ENCODE results near the gene MED25. TPM values are rescaled to one million over a fixed set of nuclear protein-coding genes. Genes with fewer than 3 reads are reported as not detected.

MED25 gene
- total RNA-seq, 2 donors from 2014 or later = 89.1 to 90.0 TPM

DNA sequence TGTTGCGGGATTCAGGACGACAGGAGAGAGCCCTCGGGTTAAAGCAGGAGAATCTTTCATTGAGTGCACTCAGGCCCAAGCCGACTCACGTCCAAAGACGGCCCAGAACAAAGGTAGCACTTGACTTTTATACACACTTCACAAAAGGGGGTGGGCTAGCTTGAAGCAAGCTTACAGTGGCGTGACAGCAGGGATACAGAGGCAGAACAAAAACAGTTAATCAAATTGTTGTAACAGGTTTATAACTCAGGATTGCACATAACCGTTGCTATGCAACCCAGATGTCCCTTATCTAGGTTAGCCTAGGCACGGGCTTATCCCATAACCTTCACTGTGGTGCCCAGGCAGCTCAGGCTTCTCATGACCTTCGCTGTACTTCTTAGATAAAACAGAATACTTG is 2.0 kb downstream of the MED25 start:
- Histone ChIP-seq H3K4me1 (ENCODE audit: control insufficient read depth, insufficient read depth, low read length) (no peaks in the 10 kb centered on the region), H3K36me3 (ENCODE audit: control insufficient read depth, insufficient read depth, low read length) (peaks cover 25% of the 10 kb centered on the region), H3K27ac (ENCODE audit: low read depth, low read length) (no peak overlapping the region), H3K27me3 (ENCODE audit: control insufficient read depth, insufficient read depth, low read length, poor library complexity, severe bottlenecking) (no peaks in the 10 kb centered on the region), H3K9ac (ENCODE audit: extremely low read depth, low read length, poor library complexity, severe bottlenecking) (no peak overlapping the region), H3K9me3 (ENCODE audit: control insufficient read depth, low read length) (no peaks in the 10 kb centered on the region), H3K4me3 (ENCODE audit: low read length) (no peak overlapping the region)
- Mint-ChIP-seq H3K9me3 (no peaks in the 10 kb centered on the region), H3K4me3 (peak overlapping the region; percentile 92), H3K27ac (peak overlapping the region; percentile 52), H3K27me3 (ENCODE audit: insufficient read depth) (no peaks in the 10 kb centered on the region), H3K36me3 (ENCODE audit: low read depth) (peaks cover 39% of the 10 kb centered on the region), H3K4me1 (peaks cover 11% of the 10 kb centered on the region)
- no peak for DNase-seq
- 89 to 91% methylated on average over 9 to 10 of the region's 10 CpGs for WGBS, 2 experiments (ENCODE audit: insufficient coverage in 1 of 2, insufficient read length in 1 of 2)
- TF ChIP-seq, protein P1, sequence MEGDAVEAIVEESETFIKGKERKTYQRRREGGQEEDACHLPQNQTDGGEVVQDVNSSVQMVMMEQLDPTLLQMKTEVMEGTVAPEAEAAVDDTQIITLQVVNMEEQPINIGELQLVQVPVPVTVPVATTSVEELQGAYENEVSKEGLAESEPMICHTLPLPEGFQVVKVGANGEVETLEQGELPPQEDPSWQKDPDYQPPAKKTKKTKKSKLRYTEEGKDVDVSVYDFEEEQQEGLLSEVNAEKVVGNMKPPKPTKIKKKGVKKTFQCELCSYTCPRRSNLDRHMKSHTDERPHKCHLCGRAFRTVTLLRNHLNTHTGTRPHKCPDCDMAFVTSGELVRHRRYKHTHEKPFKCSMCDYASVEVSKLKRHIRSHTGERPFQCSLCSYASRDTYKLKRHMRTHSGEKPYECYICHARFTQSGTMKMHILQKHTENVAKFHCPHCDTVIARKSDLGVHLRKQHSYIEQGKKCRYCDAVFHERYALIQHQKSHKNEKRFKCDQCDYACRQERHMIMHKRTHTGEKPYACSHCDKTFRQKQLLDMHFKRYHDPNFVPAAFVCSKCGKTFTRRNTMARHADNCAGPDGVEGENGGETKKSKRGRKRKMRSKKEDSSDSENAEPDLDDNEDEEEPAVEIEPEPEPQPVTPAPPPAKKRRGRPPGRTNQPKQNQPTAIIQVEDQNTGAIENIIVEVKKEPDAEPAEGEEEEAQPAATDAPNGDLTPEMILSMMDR (conservative IDR thresholded peaks at IDR 0.05) = no peak

DNA sequence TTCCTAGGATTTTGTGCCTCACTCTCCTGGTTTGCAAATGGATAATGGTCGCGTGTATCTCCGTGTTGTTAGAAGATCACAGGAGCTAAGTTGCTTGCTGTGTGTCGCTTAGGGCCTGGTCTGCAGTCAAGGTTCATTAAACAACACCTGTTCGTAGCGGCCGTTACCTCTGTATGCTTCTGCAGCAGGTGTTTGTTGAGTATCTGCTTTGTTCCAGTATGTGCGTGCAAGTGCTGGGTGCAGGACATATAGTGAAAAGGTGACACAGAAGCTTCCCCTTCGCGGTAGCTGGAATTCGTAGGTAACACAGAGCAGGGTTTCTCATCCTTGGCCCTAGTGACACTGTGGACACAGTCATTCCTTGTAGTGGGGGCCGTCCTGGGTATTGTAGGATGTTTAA is 5.4 kb downstream of the MED25 start:
- H3K27me3 ChIP-seq (ENCODE audit: control insufficient read depth, insufficient read depth, low read length, poor library complexity, severe bottlenecking) = no peaks in the 10 kb centered on the region
- H3K4me1 ChIP-seq (ENCODE audit: control insufficient read depth, insufficient read depth, low read length) = no peaks in the 10 kb centered on the region
- H3K4me3 ChIP-seq (ENCODE audit: low read length) = no peak overlapping the region
- peaks cover 9% of the 10 kb centered on the region for H3K4me1 Mint-ChIP-seq
- 87 to 92% methylated on average over 8 to 12 of the region's 12 CpGs for WGBS, 2 experiments (ENCODE audit: insufficient coverage in 1 of 2, insufficient read length in 1 of 2)
- no peak overlapping the region for H3K9ac ChIP-seq (ENCODE audit: extremely low read depth, low read length, poor library complexity, severe bottlenecking)
- TF ChIP-seq, protein P1 (conservative IDR thresholded peaks at IDR 0.05) = no peak
- no peaks in the 10 kb centered on the region for H3K27me3 Mint-ChIP-seq (ENCODE audit: insufficient read depth)
- no peaks in the 10 kb centered on the region for H3K9me3 ChIP-seq (ENCODE audit: control insufficient read depth, low read length)
- H3K36me3 ChIP-seq (ENCODE audit: control insufficient read depth, insufficient read depth, low read length) = peaks cover 30% of the 10 kb centered on the region
- no peak for DNase-seq
- no peak overlapping the region for H3K27ac Mint-ChIP-seq
- H3K27ac ChIP-seq (ENCODE audit: low read depth, low read length) = no peak overlapping the region
- H3K36me3 Mint-ChIP-seq (ENCODE audit: low read depth) = peaks cover 54% of the 10 kb centered on the region
- H3K9me3 Mint-ChIP-seq = no peaks in the 10 kb centered on the region
- H3K4me3 Mint-ChIP-seq = no peak overlapping the region

DNA sequence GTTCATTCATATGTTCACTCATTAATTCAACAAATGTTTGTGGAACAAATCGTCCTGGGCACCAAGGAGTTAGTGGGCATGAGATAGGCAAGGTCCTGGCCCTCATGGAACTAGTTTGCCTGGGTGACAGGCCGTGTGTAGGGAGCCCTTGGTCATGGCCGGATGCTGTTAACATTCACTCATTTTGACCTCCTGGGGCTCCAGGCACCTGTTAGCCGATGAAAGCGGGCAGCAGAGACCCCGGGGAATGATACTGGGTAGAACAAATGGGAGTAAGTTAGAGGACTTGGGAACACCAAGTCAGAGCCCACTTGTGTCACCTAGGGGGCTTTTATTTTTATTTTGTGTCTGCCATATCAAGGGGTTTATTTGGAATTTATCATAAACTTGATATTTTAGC is 6.6 kb downstream of the MED25 start:
- no peak overlapping the region for H3K27ac ChIP-seq (ENCODE audit: low read depth, low read length)
- Mint-ChIP-seq H3K36me3 (ENCODE audit: low read depth) (peaks cover 51% of the 10 kb centered on the region), H3K27me3 (ENCODE audit: insufficient read depth) (no peaks in the 10 kb centered on the region), H3K4me1 (no peaks in the 10 kb centered on the region), H3K9me3 (no peaks in the 10 kb centered on the region), H3K27ac (no peak overlapping the region), H3K4me3 (no peak overlapping the region)
- 92 to 100% methylated on average over 4 to 6 of the region's 6 CpGs for WGBS, 2 experiments (ENCODE audit: insufficient coverage in 1 of 2, insufficient read length in 1 of 2)
- H3K36me3 ChIP-seq (ENCODE audit: control insufficient read depth, insufficient read depth, low read length) = peaks cover 30% of the 10 kb centered on the region
- no peaks in the 10 kb centered on the region for H3K4me1 ChIP-seq (ENCODE audit: control insufficient read depth, insufficient read depth, low read length)
- no peaks in the 10 kb centered on the region for H3K27me3 ChIP-seq (ENCODE audit: control insufficient read depth, insufficient read depth, low read length, poor library complexity, severe bottlenecking)
- H3K9ac ChIP-seq (ENCODE audit: extremely low read depth, low read length, poor library complexity, severe bottlenecking) = no peak overlapping the region
- DNase-seq = no peak
- no peak overlapping the region for H3K4me3 ChIP-seq (ENCODE audit: low read length)
- TF ChIP-seq, protein P1 (conservative IDR thresholded peaks at IDR 0.05) = no peak
- no peaks in the 10 kb centered on the region for H3K9me3 ChIP-seq (ENCODE audit: control insufficient read depth, low read length)
